Activated effector memory CD4-positive, alpha-beta T cell treated with anti-CD3 and anti-CD28 coated beads, Interleukin-2, amount 50 U/mL, for 16 hours (primary cell): ENCODE results near the gene ADAMTSL3.

Source experiments
- DNase-seq: peaks from one replicate; pipeline ENCODE4 v3.0.0-alpha.2; 2020

ADAMTSL3 gene

GRCh38 chr15:83653639-83654378 is at the start of gene ADAMTSL3:
ADAMTSL3 (plus strand) TSS chr15:83654123; CDS start chr15:83655762, 1,639 bp downstream.
- no peak for DNase-seq

- no peak for DNase-seq
Observed at GRCh38 chr15:83604549-83604948, 49.4 kb upstream of the ADAMTSL3 start.

- no peak for DNase-seq
Observed at GRCh38 chr15:83605111-83605945, 48.6 kb upstream of the ADAMTSL3 start.

GRCh38 chr15:83610132-83610531 is 43.8 kb upstream of the ADAMTSL3 start:
- DNase-seq = no peak

GRCh38 chr15:83610901-83611685 is 42.8 kb upstream of the ADAMTSL3 start:
- no peak for DNase-seq

- no peak for DNase-seq
Observed at GRCh38 chr15:83612226-83612625, 41.7 kb upstream of the ADAMTSL3 start.

GRCh38 chr15:83612898-83613635 is 40.9 kb upstream of the ADAMTSL3 start:
- DNase-seq = no peak

- no peak for DNase-seq
Observed at GRCh38 chr15:83613714-83614113, 40.2 kb upstream of the ADAMTSL3 start.

GRCh38 chr15:83616840-83617239 is 37.1 kb upstream of the ADAMTSL3 start:
- DNase-seq = no peak

GRCh38 chr15:83626171-83626802 is 27.6 kb upstream of the ADAMTSL3 start:
- no peak for DNase-seq

GRCh38 chr15:83631534-83631933 is 22.4 kb upstream of the ADAMTSL3 start:
- DNase-seq = no peak

- no peak for DNase-seq
Observed at GRCh38 chr15:83643201-83643600, 10.7 kb upstream of the ADAMTSL3 start.

- DNase-seq = no peak
Observed at GRCh38 chr15:83644439-83644838, 9.5 kb upstream of the ADAMTSL3 start.

GRCh38 chr15:83650831-83651230 is 3.1 kb upstream of the ADAMTSL3 start:
- no peak for DNase-seq

- DNase-seq = no peak
Observed at GRCh38 chr15:83651541-83651940, 2.4 kb upstream of the ADAMTSL3 start.

- no peak for DNase-seq
Observed at GRCh38 chr15:83652626-83653204, 1.2 kb upstream of the ADAMTSL3 start.

- no peak for DNase-seq
Observed at GRCh38 chr15:83653288-83653638, 660 bp upstream of the ADAMTSL3 start.

- DNase-seq = no peak
Observed at GRCh38 chr15:83654379-83655236, 685 bp downstream of the ADAMTSL3 start.

- DNase-seq = no peak
Observed at GRCh38 chr15:83655237-83655616, 1.3 kb downstream of the ADAMTSL3 start.

- no peak for DNase-seq
Observed at GRCh38 chr15:83656192-83656591, 2.3 kb downstream of the ADAMTSL3 start.
